SK-N-SH (cell line): ENCODE data around the gene PSPN.
"Not testable (repeated sequence)": the region's sequence is repeated elsewhere in the genome, so short reads cannot be mapped to it uniquely, and the experiment has no call there.

Experiments used
- POLR2AphosphoS5 ChIP-seq: IDR thresholded peaks from 2 replicates; pipeline ENCODE4 v1.6.1; 2012; ENCODE audit warnings: low read depth, low read length
- RAD21 ChIP-seq: IDR thresholded peaks from 2 replicates; pipeline ENCODE4 v1.6.1; 2012; ENCODE audit warnings: mild to moderate bottlenecking, low read length
- RXRA ChIP-seq: IDR thresholded peaks from 2 replicates; pipeline ENCODE4 v1.4.0; 2012; ENCODE audit warnings: low read depth, mild to moderate bottlenecking, borderline replicate concordance
- SIN3A ChIP-seq: IDR thresholded peaks from 2 replicates; pipeline ENCODE4 v1.6.1; 2012; ENCODE audit warnings: low read depth, mild to moderate bottlenecking, low read length, moderate library complexity, borderline replicate concordance
- TF ChIP-seq, protein P1 (sequence below): fragments of 200-600 bp; sonication (generic); IDR thresholded peaks from 2 replicates; pipeline ENCODE4 v1.6.1; 2017; ENCODE audit warnings: antibody characterized with exemption, mild to moderate bottlenecking, moderate library complexity

DNA sequence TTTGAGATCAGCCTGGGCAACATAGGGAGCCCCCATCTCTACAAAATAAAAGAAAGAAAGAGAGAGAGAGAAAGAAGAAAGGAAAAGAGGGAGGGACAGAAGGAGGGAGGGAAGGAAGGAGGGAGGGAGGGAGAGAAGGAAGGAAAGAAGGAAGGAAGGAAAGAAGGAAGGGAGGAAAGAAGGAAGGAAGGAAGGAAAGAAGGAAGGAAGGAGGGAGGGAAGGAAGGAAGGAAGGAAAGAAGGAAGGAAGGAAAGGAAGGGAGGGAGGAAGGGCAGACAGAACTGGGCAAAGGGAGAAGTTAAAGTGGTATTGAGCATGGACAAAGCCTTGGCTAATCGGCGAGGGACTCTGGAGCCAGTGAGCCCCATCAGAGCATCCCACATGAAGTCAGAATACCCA lies 26.5 kb downstream of the PSPN start:
- TF ChIP-seq, protein P1, sequence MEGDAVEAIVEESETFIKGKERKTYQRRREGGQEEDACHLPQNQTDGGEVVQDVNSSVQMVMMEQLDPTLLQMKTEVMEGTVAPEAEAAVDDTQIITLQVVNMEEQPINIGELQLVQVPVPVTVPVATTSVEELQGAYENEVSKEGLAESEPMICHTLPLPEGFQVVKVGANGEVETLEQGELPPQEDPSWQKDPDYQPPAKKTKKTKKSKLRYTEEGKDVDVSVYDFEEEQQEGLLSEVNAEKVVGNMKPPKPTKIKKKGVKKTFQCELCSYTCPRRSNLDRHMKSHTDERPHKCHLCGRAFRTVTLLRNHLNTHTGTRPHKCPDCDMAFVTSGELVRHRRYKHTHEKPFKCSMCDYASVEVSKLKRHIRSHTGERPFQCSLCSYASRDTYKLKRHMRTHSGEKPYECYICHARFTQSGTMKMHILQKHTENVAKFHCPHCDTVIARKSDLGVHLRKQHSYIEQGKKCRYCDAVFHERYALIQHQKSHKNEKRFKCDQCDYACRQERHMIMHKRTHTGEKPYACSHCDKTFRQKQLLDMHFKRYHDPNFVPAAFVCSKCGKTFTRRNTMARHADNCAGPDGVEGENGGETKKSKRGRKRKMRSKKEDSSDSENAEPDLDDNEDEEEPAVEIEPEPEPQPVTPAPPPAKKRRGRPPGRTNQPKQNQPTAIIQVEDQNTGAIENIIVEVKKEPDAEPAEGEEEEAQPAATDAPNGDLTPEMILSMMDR = not testable (repeated sequence)
- TF ChIP-seq RXRA, POLR2AphosphoS5, RAD21, SIN3A: not testable (repeated sequence)
